ENCODE results near the gene ARID3B. TPM values are rescaled to one million over a fixed set of nuclear protein-coding genes. Genes with fewer than 3 reads are reported as not detected.

The ARID3B gene
- total RNA-seq, 1 experiment from 2014 or later: 101 TPM

GRCh38 chr15:74530771-74531143 lies 10.3 kb upstream of the ARID3B start:
- Histone ChIP-seq H3K27ac (ENCODE audit: insufficient read length, low read depth, low read length) (peak overlapping the region; percentile 98), H3K79me2 (ENCODE audit: insufficient read depth, low read length) (no peaks in the 10 kb centered on the region), H3K4me2 (ENCODE audit: insufficient read depth, insufficient read length, low read length) (peak overlapping the region; percentile 43), H3K9me3 (ENCODE audit: control insufficient read depth, low read depth, low read length) (no peaks in the 10 kb centered on the region), H2BK20ac (ENCODE audit: low read depth, low read length, poor library complexity, severe bottlenecking) (no peak overlapping the region), H4K5ac (ENCODE audit: insufficient read length, low read depth, low read length) (peak overlapping the region; percentile 5), H3K23ac (ENCODE audit: insufficient read length, low read depth, low read length) (no peak overlapping the region), H4K8ac (replicated peaks; ENCODE audit: insufficient read length, low read depth, low read length) (no peak overlapping the region), H3K9ac (ENCODE audit: extremely low read depth, insufficient read length, low read length) (no peak overlapping the region), H3K4ac (ENCODE audit: low read depth, low read length) (peak overlapping the region; percentile 63), H3K27me3 (ENCODE audit: insufficient read depth, low read length) (no peaks in the 10 kb centered on the region), H3K14ac (ENCODE audit: insufficient read depth, low read length) (0 out of 2 replicates have a peak overlapping the region, but pooled peaks have one; percentile 49), H3K56ac (ENCODE audit: insufficient read length, low read depth, low read length) (no peak overlapping the region), H2AK5ac (ENCODE audit: insufficient read length, low read length) (no peak overlapping the region), H3K4me1 (ENCODE audit: insufficient read depth, low read length) (peaks cover 11% of the 10 kb centered on the region; the same call in 1 of the 2 replicates), H3K79me1 (ENCODE audit: insufficient read depth, low read depth, low read length, poor library complexity, severe bottlenecking) (no peaks in the 10 kb centered on the region), H2BK5ac (ENCODE audit: insufficient read length, low read length) (peak overlapping the region; percentile 88), H3K18ac (ENCODE audit: insufficient read length, low read depth, low read length) (peak overlapping the region; percentile 78), H4K91ac (ENCODE audit: insufficient read length, low read depth, low read length) (peak overlapping the region; percentile 6), H2BK12ac (ENCODE audit: insufficient read length, low read depth, low read length) (peak overlapping the region; percentile 99), H2BK120ac (ENCODE audit: low read depth, low read length, poor library complexity, severe bottlenecking) (peak overlapping the region; percentile 87), H4K20me1 (ENCODE audit: control insufficient read depth, insufficient read depth, insufficient read length) (no peaks in the 10 kb centered on the region), H2BK15ac (ENCODE audit: low read depth, low read length) (no peak overlapping the region), H3T11ph (ENCODE audit: low read length) (no peak overlapping the region), H2AFZ (ENCODE audit: low read length) (no peak overlapping the region), H3K23me2 (ENCODE audit: insufficient read length, low read depth, low read length, poor library complexity, severe bottlenecking) (no peaks in the 10 kb centered on the region)
- TF ChIP-seq CTCF (conservative IDR thresholded peaks at IDR 0.05): no peak
- no peaks in the 10 kb centered on the region for H3K36me3 Mint-ChIP-seq (ENCODE audit: insufficient read depth in 1 of 3, low read depth in 3 of 3)
- peak; percentile 29 for DNase-seq
- peak overlapping the region; percentile 28 to 45; a peak in 1 of 5 replicates for H3K4me3 Mint-ChIP-seq
- H3K9me3 Mint-ChIP-seq: no peaks in the 10 kb centered on the region; a peak in 1 of 5 replicates
- peaks cover 25 to 32% of the 10 kb centered on the region in 2 experiments for H3K4me1 Mint-ChIP-seq
- WGBS (ENCODE audit: extremely low coverage, insufficient read length, low lambda C conversion rate): no CpG with 5 or more reads among the region's 2 CpGs
- peak overlapping the region; percentile 94 to 97 (median 94) for H3K27ac Mint-ChIP-seq
- H3K27me3 Mint-ChIP-seq (ENCODE audit: low read depth): no peaks in the 10 kb centered on the region
